Loucy (cell line): Measurements from ENCODE around the gene B4GALT1.

Experiments used
- H2AFZ ChIP-seq: fragments of 200-600 bp; sonication (generic); 2 replicates; pipeline ENCODE4 v1.6.0; 2016; ENCODE audit warnings: antibody characterized with exemption, mild to moderate bottlenecking, low read length, moderate library complexity
- H3F3A ChIP-seq: fragments of 200-600 bp; 2 replicates; pipeline ENCODE4 v1.6.0; 2016; ENCODE audit warnings: antibody characterized with exemption, low read depth, mild to moderate bottlenecking
- H3K27me3 ChIP-seq: fragments of 200-600 bp; sonication (generic); 2 replicates; pipeline ENCODE4 v1.6.1; 2014; ENCODE audit warnings: low read length, mild to moderate bottlenecking; ENCODE audit not compliant: insufficient read depth, poor library complexity, severe bottlenecking
- H3K36me3 ChIP-seq: fragments of 200-600 bp; sonication (generic); 2 replicates; pipeline ENCODE4 v1.6.1; 2016; ENCODE audit warnings: low read length; ENCODE audit not compliant: insufficient read depth
- H3K4me1 ChIP-seq: fragments of 200-600 bp; sonication (generic); 2 replicates; pipeline ENCODE4 v1.5.1; 2014; ENCODE audit warnings: low read length, mild to moderate bottlenecking; ENCODE audit not compliant: insufficient read depth, poor library complexity, severe bottlenecking
- H3K4me2 ChIP-seq: fragments of 200-600 bp; sonication (generic); 2 replicates; pipeline ENCODE4 v1.6.0; 2014; ENCODE audit warnings: antibody characterized with exemption, low read length, low read depth, mild to moderate bottlenecking; ENCODE audit not compliant: poor library complexity, severe bottlenecking
- H3K4me3 ChIP-seq: fragments of 200-600 bp; sonication (generic); 2 replicates; pipeline ENCODE4 v1.5.1; 2014; ENCODE audit warnings: low read length, mild to moderate bottlenecking, mixed read lengths; ENCODE audit not compliant: poor library complexity, severe bottlenecking
- H3K79me2 ChIP-seq: fragments of 200-600 bp; sonication (generic); 2 replicates; pipeline ENCODE4 v1.6.1; 2014; ENCODE audit warnings: low read length; ENCODE audit not compliant: insufficient read depth
- H3K9ac ChIP-seq: fragments of 200-600 bp; sonication (generic); 2 replicates; pipeline ENCODE4 v1.6.0; 2014; ENCODE audit warnings: mild to moderate bottlenecking, low read depth, low read length, moderate library complexity; ENCODE audit not compliant: poor library complexity, severe bottlenecking
- H3K9me2 ChIP-seq: fragments of 200-600 bp; sonication (generic); replicated peaks from 2 replicates; pipeline ENCODE4 v1.6.1; 2016; ENCODE audit warnings: low read depth, low read length, mixed read lengths
- H3K9me3 ChIP-seq: fragments of 200-600 bp; sonication (generic); 2 replicates; pipeline ENCODE4 v1.6.1; 2014; ENCODE audit warnings: mild to moderate bottlenecking, antibody characterized with exemption, low read length, low read depth; ENCODE audit not compliant: insufficient read depth
- H4K20me1 ChIP-seq: fragments of 200-600 bp; sonication (generic); 2 replicates; pipeline ENCODE4 v1.6.0; 2014; ENCODE audit warnings: antibody characterized with exemption, low read length, mild to moderate bottlenecking; ENCODE audit not compliant: insufficient read depth, poor library complexity, severe bottlenecking
- CTCF ChIP-seq: fragments of 200-600 bp; sonication (generic); conservative IDR thresholded peaks from 2 replicates; pipeline ENCODE4 v1.5.1; 2014; ENCODE audit warnings: mild to moderate bottlenecking, antibody characterized with exemption, low read length
- EZH2phosphoT487 ChIP-seq: fragments of 200-600 bp; IDR thresholded peaks from 2 replicates; pipeline ENCODE4 v1.6.1; 2018; ENCODE audit warnings: antibody characterized with exemption, mild to moderate bottlenecking, moderate library complexity, borderline replicate concordance

Gene B4GALT1

GRCh38 chr9:33127881-33128280 lies 39.3 kb downstream of the B4GALT1 start:
- no peaks in the 10 kb centered on the region for H3K27me3 ChIP-seq
- H3K4me1 ChIP-seq, result no peaks in the 10 kb centered on the region
- no peaks in the 10 kb centered on the region for H3K9me3 ChIP-seq
- TF ChIP-seq CTCF, result no peak
- TF ChIP-seq EZH2phosphoT487, result no peak
- no peak overlapping the region for H3K4me2 ChIP-seq
- H3K4me3 ChIP-seq, result no peak overlapping the region
- peaks cover 43% of the 10 kb centered on the region; the same call in 1 of the 2 replicates for H3K36me3 ChIP-seq
- H4K20me1 ChIP-seq, result no peaks in the 10 kb centered on the region
- H3K79me2 ChIP-seq, result no peaks in the 10 kb centered on the region
- H3K9me2 ChIP-seq, result no peaks in the 10 kb centered on the region
- H2AFZ ChIP-seq, result no peak overlapping the region
- no peak overlapping the region for H3K9ac ChIP-seq
- no peaks in the 10 kb centered on the region for H3F3A ChIP-seq

- Histone ChIP-seq H3K9me3 (no peaks in the 10 kb centered on the region), H4K20me1 (no peaks in the 10 kb centered on the region), H3K9ac (no peak overlapping the region), H3K9me2 (no peaks in the 10 kb centered on the region), H2AFZ (no peak overlapping the region), H3K4me2 (no peak overlapping the region), H3K27me3 (no peaks in the 10 kb centered on the region), H3K79me2 (no peaks in the 10 kb centered on the region), H3F3A (no peaks in the 10 kb centered on the region), H3K4me1 (no peaks in the 10 kb centered on the region), H3K36me3 (peaks cover 30% of the 10 kb centered on the region; the same call in 1 of the 2 replicates), H3K4me3 (no peak overlapping the region)
- TF ChIP-seq EZH2phosphoT487 (no peak), CTCF (no peak)
Measured at GRCh38 chr9:33125871-33126823, 41.0 kb downstream of the B4GALT1 start.

- no peaks in the 10 kb centered on the region for H3K9me2 ChIP-seq
- TF ChIP-seq EZH2phosphoT487, result no peak
- TF ChIP-seq CTCF, result no peak
- H2AFZ ChIP-seq, result no peak overlapping the region
- no peak overlapping the region for H3K9ac ChIP-seq
- H3K79me2 ChIP-seq, result no peaks in the 10 kb centered on the region
- no peaks in the 10 kb centered on the region for H3K9me3 ChIP-seq
- H3K4me2 ChIP-seq, result no peak overlapping the region
- H3K4me3 ChIP-seq, result no peak overlapping the region
- H3K4me1 ChIP-seq, result no peaks in the 10 kb centered on the region
- H3K27me3 ChIP-seq, result no peaks in the 10 kb centered on the region
- no peaks in the 10 kb centered on the region for H4K20me1 ChIP-seq
- no peaks in the 10 kb centered on the region for H3F3A ChIP-seq
- peaks cover 29% of the 10 kb centered on the region; the same call in 1 of the 2 replicates for H3K36me3 ChIP-seq
Measured at GRCh38 chr9:33125461-33125860, 41.7 kb downstream of the B4GALT1 start.
